HG03354 (cell line): ENCODE data around the gene DEAF1.
"Not testable (repeated sequence)": the region's sequence is repeated elsewhere in the genome, so short reads cannot be mapped to it uniquely, and the experiment has no call there.

ENCODE experiments used
- ATAC-seq: cut with Tn5 transposase; IDR thresholded peaks from one replicate; pipeline ENCODE4 v1.9.1; 2021; ENCODE audit warnings: mild to moderate bottlenecking; ENCODE audit not compliant: unreplicated experiment, poor library complexity, severe bottlenecking

Gene DEAF1

DNA sequence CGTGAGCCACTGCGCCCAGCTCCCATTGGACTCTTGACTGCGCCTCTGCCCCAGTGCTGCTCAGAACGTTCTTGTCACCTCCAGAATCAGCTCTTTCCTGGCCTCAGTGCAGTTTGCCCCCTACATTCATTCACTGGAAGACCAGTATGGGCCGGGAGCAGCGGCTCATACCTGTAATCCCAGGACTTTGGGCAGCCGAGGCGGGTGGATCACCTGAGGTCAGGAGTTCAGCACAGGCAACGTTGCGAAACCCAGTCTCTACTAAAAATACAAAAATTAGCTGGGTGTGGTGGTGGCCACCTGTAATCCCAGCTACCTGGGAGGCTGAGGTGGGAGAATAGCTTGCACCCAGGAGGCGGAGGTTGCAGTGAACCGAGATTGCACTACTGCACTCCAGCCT lies 40.6 kb downstream of the DEAF1 start:
- not testable (repeated sequence) for ATAC-seq

DNA sequence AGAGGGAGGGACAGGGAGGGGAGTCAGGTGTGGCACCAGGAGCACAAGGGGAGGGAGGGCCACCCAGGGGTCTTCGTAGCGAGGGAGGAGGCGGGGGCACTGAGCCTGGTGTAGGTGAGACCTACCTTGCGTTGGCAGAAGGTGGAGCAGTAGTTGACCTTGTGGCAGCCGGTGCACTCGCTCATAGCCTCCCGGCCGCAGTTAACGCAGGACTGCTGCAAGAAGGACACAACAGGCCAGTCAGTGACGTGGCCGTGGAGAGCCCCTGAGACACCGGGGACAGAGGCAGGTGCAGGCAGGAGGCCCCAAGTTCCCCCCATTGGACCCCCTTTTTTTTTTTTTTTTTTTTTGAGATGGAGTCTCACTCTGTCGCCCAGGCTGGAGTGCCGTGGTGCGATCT lies 41.2 kb downstream of the DEAF1 start:
- no peak for ATAC-seq

DNA sequence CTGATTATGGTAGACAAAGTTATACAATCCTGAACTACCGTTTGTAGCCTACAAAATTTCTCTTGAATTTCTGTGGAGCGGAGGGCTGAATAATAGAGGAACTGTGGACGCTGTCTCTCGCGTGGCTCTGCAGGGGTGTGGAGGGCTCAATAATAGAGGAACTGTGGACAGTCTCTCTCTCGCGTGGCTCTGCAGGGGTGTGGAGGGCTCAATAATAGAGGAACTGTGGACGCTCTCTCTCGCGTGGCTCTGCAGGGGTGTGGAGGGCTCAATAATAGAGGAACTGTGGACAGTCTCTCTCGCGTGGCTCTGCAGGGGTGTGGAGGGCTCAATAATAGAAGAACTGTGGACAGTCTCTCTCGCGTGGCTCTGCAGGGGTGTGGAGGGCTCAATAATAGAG lies 41.9 kb downstream of the DEAF1 start:
- not testable (repeated sequence) for ATAC-seq

DNA sequence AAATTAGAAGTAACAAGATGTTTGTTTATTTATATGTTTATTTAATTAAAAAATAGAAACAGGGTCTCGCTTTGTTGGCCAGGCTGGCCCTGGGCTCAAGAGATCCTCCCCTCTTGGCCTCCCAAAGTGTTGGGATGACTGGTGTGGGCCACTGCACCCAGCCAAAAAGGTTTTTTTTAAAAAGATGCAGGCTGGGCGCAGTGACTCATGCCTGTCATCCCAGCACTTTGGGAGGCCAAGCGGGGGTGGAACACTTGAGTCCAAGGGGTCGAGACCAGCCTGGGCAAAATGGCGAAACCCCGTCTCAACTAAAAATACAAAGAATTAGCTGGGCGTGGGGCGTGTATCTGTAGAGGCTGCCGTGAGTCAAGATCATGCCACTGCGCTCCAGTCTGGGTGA lies 44.5 kb downstream of the DEAF1 start:
- ATAC-seq = no peak

DNA sequence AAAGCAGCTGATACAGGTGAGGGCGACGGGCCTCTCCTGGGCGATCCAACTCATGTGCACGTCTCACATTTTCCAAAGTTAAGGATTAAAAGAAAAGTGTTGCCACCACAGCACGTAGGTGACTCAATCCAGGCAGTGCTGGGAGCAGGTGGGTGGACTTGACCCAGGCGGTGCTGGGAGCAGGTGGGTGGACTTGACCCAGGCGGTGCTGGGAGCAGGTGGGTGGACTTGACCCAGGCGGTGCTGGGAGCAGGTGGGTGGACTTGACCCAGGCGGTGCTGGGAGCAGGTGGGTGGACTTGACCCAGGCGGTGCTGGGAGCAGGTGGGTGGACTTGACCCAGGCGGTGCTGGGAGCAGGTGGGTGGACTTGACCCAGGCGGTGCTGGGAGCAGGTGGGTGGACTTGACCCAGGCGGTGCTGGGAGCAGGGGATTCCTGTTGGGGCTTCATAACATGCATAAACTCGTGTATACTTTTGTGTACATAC lies 47.3 kb downstream of the DEAF1 start:
- not testable (repeated sequence) for ATAC-seq

DNA sequence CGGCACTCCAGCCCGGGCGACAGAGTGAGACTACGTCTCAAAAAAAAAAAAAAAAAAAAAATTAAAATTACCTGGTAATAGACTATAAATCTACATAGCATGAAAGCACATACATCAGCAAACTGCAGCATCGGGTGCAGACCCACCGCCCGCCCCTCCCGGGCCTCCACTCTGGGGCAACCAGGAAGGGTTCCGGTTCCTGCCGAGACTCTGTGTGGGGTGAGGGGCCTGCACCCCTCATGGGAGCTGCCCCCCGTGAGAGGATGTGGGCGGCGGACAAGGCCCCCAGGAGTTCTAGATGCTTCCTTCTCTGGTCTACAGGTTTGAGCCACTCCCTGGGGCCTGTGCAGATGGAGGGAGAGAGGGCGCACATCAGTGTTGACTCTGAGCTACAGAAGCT lies 48.8 kb downstream of the DEAF1 start:
- ATAC-seq = no peak

DNA sequence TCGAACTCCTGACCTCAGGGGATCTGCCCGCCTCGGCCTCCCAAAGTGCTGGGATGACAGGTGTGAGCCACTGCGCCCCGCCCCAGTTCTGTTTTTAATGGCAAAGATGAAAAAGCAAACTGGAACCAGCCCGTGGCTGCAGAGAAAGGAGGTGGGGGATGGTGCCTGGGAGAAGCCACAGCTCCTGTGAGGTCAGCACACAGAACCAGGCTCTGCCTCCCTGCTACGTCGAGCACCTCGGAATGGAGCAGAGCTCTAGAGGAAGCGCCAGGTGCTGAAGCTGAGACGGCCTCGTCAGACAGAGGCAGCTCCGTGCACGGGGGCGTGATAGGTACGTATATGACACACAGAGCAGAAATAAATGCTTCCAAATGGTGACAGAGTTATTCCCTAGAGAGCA lies 49.5 kb downstream of the DEAF1 start:
- ATAC-seq = no peak

DNA sequence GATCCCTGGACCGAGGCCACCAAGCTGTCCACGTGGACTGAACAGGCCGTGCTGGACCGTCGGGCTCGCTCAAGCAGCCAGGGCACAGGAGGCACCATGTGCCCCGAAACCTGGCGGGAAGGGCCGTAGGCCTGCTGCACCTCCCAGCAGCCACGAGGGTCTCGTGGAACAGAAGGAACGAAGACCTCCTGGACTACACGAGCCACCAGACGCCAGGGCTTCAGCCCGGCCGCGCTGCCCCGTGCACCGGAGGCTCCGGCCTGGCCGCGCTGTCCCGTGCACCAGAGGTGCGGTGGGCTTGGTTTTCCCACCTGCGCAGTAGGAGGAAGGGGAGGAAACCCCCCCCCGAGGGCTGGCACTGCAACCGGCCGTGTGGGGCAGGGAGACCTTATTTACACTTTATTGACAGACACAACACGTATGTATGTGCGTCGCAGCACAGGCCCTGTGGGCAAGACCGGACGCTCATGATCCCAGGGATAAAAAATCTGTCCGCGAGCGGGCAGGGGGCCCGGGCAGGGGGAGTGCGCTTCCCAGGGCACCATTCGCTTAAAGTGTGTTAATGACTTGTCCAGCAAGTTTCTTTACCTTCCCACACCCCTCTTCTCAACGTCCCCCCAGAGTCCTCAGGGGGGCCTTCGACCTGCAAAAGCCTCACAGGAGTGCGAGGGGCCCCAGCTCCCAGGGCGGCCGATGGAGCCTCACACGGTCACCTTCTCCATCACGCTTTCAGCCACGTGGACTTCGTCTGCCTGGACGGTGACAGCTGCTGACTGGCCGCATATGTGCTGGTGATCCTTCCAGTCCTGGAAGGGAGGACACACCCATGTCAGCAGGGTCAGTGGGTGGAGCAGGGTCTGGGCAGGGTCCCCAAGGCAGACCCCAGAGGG lies 50.9 kb downstream of the DEAF1 start:
- no peak for ATAC-seq

DNA sequence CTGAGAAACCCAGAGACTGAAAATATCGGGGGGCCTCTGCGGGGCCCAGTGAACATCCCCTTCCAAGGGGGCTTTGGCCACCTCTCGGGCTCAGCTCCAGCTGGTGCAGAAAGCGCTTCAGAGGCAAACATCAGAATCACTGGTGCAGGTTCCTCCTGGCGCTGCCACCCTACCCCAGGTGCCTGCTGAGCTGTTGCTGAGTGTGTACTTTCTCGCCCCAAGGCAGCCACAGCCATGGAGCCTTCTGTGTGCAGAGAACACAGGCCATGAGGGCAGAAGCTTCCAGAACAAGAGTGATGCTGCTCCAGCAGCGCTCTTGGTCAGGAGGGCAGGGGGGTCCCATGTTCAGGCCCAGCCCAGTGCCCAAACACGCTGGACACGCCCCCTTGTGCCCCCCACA lies 51.7 kb downstream of the DEAF1 start:
- no peak for ATAC-seq

DNA sequence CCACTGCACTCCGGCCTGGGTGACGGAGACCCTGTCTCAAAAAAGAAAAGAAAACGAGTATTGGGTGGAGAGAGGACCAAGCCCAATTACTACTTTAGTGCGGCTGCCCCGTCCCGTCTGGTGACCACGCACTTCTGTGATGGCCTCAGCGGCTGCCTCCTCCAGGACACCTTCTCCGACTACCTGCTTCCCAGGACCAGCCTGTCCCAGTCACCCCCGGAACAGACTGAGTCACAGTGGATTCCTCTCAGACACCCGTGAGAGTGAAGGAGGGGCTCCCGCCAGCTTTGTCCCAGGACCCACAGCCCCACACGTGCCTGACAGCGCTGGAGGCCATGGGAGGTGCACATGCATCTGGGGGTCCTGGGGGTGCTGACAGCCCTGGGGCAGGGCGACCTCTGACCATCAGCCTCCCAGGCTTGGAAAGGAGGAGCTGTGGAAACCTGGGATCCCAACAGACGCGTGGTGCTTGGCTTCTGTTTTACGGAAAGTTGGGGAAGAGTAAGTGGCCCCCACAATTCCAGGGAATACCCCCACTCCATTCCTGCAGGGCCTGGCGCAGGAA lies 53.1 kb downstream of the DEAF1 start:
- no peak for ATAC-seq

DNA sequence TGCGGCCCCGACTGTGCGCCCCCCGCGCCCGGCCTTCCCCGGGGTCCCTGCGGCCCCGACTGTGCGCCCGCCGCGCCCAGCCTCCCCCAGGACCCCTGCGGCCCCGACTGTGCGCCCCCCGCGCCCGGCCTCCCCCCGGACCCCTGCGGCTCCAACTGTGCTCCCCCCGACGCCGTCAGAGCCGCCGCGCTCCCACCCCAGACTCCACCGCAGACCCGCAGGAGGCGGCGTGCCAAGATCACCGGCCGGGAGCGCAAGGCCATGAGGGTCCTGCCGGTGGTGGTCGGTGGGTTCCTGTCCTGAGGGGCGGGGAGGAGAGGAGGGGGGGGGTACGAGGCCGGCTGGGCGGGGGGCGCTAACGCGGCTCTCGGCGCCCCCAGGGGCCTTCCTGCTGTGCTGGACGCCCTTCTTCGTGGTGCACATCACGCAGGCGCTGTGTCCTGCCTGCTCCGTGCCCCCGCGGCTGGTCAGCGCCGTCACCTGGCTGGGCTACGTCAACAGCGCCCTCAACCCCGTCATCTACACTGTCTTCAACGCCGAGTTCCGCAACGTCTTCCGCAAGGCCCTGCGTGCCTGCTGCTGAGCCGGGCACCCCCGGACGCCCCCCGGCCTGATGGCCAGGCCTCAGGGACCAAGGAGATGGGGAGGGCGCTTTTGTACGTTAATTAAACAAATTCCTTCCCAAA lies 54.9 kb downstream of the DEAF1 start:
- no peak for ATAC-seq

DNA sequence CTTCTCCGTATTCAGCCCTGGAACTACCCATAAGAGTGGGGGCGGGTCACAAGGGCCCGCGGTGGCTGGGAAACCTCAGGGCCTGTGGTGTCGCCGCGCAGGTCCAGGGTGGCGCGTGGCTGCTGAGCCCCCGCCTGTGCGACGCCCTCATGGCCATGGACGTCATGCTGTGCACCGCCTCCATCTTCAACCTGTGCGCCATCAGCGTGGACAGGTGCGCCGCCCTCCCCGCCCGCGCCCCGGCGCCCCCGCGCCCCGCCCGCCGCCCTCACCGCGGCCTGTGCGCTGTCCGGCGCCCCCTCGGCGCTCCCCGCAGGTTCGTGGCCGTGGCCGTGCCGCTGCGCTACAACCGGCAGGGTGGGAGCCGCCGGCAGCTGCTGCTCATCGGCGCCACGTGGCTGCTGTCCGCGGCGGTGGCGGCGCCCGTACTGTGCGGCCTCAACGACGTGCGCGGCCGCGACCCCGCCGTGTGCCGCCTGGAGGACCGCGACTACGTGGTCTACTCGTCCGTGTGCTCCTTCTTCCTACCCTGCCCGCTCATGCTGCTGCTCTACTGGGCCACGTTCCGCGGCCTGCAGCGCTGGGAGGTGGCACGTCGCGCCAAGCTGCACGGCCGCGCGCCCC lies 55.6 kb downstream of the DEAF1 start:
- ATAC-seq = no peak

DNA sequence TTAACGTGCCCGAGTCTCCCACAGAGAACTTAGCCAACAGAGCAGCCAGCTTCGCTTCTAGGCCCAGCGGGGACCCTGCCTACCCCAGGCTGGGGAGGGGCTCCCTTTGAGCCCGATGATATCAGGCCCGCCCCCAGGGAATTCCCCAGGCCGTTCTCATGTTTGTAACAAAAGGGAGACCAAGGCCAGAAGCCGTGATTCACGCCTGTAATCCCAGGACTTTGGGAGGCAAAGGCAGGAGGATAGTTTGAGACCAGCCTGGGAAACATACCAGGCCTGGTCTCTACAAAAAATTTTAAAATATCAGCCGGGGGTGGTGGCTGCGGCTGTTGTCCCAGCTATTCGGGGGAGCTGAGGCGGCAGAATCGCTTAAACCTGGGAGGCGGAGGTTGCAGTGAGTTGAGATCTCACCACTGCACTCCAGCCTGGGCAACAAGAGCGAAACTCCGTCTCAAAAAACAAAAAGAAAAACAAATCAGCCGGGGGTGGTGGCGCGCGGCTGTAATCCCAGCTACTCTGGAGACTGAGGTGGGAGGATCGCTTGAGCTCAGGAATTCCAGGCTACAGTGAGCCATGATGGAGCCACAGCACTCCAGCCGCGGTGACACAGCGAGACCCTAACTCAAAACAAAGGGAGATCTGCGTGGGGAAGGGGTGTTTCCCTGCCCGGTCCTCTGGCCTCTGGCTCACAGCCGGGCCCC lies 56.2 kb downstream of the DEAF1 start:
- no peak for ATAC-seq

DNA sequence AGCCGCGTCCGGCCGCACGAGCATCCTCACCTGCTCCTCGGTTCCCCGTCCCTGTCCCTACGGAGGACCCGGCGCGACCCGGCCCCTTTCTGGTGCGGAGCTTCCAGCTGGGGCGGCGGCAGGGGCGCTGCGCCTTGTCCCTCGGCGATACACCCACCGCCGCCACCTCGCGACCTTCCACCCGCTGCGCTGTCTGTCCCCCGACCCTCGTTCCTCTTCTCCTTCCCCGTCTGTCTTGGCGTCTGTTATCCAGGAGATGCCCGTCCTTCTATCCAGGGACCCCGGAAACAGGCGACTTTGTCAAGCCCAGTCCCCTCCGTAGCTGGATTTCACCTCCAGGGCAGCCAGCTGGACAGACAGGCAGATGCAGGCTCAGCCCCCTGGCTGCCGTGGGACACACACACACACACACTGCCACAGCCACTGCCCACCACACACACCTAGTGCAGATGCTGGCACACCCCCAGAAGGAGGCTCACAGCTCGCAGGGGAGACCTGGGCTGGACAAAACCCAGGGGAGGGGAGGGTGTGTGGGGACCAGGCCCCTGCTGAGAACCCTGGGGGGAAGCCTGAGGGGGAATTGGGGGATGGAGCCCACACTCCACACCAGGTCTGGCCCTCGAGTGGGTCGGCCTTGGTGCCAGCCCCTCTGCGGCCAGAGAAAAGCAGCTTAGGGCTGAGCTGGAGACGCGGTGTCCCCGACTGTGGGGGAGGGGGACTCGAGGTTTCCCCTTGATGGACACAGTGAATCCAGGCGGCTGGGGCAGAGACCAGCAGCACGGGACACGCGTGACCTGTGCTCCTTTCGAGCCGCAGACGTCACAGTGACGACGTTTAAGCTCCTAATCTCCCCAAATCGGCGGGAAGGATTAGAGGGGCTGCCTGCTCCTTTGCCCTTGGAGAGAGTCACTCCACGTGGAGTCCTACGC lies 57.2 kb downstream of the DEAF1 start:
- ATAC-seq = no peak

DNA sequence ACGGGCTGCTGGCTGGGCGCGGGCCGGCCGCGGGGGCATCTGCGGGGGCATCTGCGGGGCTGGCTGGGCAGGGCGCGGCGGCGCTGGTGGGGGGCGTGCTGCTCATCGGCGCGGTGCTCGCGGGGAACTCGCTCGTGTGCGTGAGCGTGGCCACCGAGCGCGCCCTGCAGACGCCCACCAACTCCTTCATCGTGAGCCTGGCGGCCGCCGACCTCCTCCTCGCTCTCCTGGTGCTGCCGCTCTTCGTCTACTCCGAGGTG lies 57.8 kb downstream of the DEAF1 start:
- ATAC-seq = no peak

DNA sequence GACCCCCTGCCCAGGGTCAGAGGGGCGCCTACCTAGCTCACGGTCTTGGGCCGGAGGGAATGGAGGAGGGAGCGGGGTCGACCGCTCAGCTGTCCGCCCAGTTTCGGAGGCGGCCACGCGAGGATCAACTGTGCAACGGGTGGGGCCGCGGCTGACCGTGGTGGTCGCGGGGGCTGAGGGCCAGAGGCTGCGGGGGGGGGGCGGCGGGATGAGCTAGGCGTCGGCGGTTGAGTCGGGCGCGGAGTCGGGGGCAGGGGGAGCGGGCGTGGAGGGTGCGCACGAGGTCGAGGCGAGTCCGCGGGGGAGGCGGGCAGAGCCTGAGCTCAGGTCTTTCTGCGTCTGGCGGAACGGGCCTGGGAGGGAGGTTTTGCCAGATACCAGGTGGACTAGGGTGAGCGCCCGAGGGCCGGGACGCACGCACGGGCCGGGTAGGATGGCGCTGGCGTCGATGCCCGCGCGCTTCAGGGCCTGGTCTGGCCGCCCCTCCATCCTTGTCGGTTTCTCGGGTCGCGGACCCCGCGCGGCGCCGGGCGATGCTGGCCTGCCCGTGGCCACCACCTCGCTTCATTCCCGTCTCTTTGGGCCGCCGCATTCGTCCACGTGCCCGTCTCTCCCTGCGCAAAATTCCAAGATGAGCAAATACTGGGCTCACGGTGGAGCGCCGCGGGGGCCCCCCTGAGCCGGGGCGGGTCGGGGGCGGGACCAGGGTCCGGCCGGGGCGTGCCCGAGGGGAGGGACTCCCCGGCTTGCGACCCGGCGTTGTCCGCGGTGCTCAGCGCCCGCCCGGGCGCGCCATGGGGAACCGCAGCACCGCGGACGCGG lies 58.3 kb downstream of the DEAF1 start, which contains the start of gene DRD4:
Gene DRD4 (plus strand): TSS at position 759 of the 822 bp plus-strand sequence. CDS start 36 bp downstream, at position 795.
- no peak for ATAC-seq

DNA sequence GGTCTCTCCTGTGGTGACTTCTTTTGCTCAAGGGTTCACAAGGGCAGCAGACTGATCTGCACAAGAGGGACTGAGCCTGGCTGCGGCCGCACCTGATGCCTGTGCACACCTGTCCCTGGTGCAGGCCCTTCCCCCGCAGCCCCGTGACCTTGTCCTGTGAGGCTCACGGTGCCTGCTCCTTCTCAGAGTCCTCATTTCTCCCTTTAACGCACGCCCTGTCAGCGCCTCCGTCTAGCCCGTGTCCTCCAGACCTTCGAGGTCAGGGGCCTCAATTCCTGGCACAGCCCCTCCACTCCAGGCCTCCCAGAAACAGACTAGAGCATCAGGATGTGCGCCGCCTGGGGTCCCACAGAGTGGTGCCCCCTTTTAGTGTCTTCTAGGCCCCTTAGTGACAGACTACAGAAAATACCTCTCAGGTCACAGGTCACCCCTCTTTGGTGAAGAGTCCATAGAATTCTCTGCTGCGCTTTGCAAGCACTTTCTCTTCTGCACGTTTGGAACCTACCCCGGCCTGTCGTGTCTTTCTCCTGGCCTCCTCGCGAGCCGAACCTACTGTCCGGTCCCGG lies 59.0 kb downstream of the DEAF1 start:
- ATAC-seq = no peak

DNA sequence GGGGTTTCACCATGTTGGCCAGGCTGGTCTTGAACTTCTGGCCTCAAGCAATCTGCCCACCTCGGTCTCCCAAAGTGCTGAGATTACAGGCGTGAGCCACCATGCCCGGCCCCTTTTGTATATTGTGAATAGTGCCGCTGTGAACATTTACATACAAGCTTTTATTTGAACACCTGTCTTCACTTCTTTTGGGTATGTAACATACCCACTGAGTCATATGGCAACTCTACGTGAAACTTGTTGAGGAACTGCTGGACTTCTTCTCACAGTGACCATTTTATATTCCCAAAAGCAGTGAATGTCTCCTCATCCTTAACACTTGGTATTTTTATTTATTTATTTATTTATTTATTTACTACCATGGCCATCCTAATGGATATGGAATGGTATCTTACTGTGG lies 64.2 kb downstream of the DEAF1 start:
- no peak for ATAC-seq
